ENCODE measurements around the gene TBL1X.

GRCh38 chrX:9538544-9539045, 73.7 kb downstream of the TBL1X start:
- TF ChIP-seq MAX (IDR thresholded peaks at IDR 0.05) (no peak), CHD2 (IDR thresholded peaks at IDR 0.05; ENCODE audit: low read length) (no peak), SP2 (IDR thresholded peaks at IDR 0.05; ENCODE audit: low read length) (no peak), KDM5A (IDR thresholded peaks at IDR 0.05; ENCODE audit: low read length) (no peak), CREB1 (IDR thresholded peaks at IDR 0.05) (no peak), TAF1 (IDR thresholded peaks at IDR 0.05; ENCODE audit: low read depth, low read length) (no peak), POLR2A (IDR thresholded peaks at IDR 0.05; ENCODE audit: control extremely low read depth in 1 of 2, low read depth in 2 of 2, low read length in 2 of 2) (no peak), GABPA (IDR thresholded peaks at IDR 0.05; ENCODE audit: borderline replicate concordance, insufficient read depth, low read length) (no peak), TBP (IDR thresholded peaks at IDR 0.05; ENCODE audit: low read depth, low read length) (no peak), SIN3A (conservative IDR thresholded peaks at IDR 0.05 in 1 of 2, IDR thresholded peaks at IDR 0.05 in 1 of 2; ENCODE audit: low read depth in 1 of 2, low read length in 2 of 2) (no peak), ATF2 (IDR thresholded peaks at IDR 0.05; ENCODE audit: low read length) (no peak), EZH2 (IDR thresholded peaks at IDR 0.05; ENCODE audit: low read depth, low read length, severe bottlenecking) (no peak)
- TF ChIP-seq, protein P1, sequence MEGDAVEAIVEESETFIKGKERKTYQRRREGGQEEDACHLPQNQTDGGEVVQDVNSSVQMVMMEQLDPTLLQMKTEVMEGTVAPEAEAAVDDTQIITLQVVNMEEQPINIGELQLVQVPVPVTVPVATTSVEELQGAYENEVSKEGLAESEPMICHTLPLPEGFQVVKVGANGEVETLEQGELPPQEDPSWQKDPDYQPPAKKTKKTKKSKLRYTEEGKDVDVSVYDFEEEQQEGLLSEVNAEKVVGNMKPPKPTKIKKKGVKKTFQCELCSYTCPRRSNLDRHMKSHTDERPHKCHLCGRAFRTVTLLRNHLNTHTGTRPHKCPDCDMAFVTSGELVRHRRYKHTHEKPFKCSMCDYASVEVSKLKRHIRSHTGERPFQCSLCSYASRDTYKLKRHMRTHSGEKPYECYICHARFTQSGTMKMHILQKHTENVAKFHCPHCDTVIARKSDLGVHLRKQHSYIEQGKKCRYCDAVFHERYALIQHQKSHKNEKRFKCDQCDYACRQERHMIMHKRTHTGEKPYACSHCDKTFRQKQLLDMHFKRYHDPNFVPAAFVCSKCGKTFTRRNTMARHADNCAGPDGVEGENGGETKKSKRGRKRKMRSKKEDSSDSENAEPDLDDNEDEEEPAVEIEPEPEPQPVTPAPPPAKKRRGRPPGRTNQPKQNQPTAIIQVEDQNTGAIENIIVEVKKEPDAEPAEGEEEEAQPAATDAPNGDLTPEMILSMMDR (IDR thresholded peaks at IDR 0.05; ENCODE audit: control extremely low read depth in 1 of 3, insufficient read depth in 1 of 3, low read depth in 1 of 3, low read length in 3 of 3), result no peak

All from H1 (cell line).